Stimulated activated CD4-positive, alpha-beta T cell treated with anti-CD3 and anti-CD28 coated beads, TNF-alpha, amount 100 ng/mL, for 1 hour (primary cell): ENCODE data around the gene ROBO1.

Experiments
- DNase-seq, 3 donors: peaks; one replicate each; pipeline ENCODE4 v3.0.0-alpha.2; 2020; ENCODE audit warnings: low read depth in 3 of 3, low spot score in 1 of 3

The ROBO1 gene

GRCh38 chr3:79019924-79020173, 747.9 kb downstream of the ROBO1 start:
- DNase-seq, result no peak

GRCh38 chr3:79019137-79019923, 748.5 kb downstream of the ROBO1 start:
- DNase-seq, result no peak

- no peak for DNase-seq
Observed at GRCh38 chr3:79018671-79019136, 749.1 kb downstream of the ROBO1 start.

DNA sequence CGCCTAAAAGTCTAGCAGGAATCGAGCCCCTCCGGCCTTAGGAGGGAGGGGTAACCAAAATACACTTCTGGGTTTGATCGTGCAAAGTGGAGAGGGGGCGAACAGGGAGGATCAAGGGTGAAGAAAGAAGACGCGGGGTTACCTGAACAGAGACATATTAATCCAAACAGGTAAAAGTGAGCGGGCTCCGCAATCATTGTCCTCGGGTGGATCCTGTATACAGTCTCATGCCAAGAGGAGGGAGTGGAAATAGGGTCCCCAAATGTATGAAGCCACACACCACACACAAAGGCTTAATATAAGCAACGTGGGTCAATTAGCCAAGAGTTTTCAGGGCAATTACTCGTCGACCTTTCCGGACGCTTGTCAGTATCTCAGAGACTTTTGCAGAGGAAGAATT, 749.5 kb downstream of the ROBO1 start:
- no peak for DNase-seq

GRCh38 chr3:79016587-79017376, 751.0 kb downstream of the ROBO1 start:
- DNase-seq, result no peak

GRCh38 chr3:79015854-79016253, 751.9 kb downstream of the ROBO1 start:
- DNase-seq, result no peak

DNA sequence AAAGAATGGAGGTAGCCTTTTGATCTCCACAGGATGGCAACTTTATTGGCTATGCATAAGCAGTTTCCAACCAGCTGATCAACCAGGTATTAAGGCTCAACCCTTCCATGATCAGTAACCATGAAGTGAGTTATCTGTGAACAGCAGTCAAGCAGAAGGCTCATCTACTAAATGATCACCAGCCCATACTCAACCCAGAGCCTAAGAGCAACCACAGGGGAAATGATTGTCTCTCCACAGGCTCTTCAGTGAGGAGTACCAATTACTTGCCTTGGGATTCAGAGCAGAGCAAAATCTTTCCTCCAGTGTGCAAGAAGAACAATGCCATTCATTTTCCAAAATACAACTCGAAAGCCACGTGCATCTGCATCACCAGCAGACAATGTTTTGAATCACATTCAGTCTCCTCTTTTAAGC, 754.8 kb downstream of the ROBO1 start:
- no peak for DNase-seq

DNA sequence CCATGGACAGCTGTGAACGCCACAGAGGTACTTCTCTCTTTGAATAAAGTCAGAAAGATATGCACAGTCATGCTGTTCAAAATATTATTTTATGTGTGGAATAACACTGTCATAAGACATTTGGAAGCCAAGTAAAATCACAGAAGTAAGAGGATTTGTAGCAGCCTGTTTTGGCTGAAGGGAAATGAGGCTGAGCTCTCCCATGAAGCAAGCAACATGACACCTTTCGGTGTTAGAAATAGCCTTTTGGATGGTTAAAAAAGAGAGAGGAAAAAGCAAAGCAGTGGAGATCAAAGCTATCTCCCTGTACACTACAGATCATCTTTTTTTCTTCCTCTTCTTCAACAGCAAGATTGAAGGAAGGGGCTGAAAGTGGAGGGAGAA, 755.3 kb downstream of the ROBO1 start:
- DNase-seq, result no peak

DNA sequence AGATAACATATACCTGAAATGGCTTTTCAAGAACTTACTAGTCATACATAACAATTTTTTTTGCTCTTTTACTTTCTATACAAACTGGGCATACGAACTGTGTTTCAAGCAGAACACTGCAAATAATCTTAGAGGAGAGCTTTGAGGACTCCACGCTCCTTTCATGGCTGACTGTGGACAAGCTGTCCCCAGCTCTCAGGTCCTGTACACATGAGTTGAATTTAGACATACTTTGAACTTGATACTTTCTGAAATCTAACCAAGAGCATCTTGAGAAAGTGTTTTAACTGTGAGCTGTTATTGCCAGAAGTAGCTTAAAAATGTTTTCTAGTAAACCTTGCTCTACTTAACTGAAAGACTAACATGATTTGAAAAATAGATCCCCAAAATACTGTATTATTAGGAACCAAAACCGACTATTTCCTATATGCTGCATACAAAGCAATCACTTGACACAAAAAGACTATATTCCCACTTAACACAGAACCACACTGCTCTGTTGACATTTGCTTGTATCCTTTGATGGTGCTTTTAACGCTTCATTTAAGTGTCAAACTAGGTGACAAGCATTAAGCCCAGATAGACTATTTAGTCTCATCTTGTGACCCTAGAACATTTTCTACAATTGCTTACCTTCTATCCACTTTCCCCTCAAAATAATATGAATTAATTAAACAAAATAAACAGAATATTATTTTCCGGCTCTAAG, 755.8 kb downstream of the ROBO1 start:
- no peak for DNase-seq

- DNase-seq, result no peak
Observed at GRCh38 chr3:79009861-79010260, 757.9 kb downstream of the ROBO1 start.

- DNase-seq, result no peak
Observed at GRCh38 chr3:79006077-79006476, 761.7 kb downstream of the ROBO1 start.

- DNase-seq, result no peak
Observed at GRCh38 chr3:79005084-79005483, 762.7 kb downstream of the ROBO1 start.

DNA sequence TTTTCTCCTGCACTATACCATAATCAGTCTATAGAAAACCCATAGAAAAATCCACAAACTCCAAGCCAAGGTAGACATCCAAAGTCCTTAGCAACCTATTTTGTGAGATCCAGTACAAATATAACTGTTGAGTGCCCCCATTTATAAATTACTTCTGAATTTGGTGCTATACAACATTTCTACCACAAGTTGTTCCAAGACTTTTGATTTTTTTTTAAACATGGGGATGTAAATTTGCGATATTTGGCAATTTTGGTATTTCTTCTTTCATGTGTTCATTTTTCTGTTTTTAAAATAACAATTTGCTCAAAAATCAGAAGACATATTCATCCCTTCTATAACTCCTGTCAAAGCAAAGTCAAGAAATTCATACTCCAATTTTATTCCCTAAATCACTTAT, 763.8 kb downstream of the ROBO1 start:
- no peak for DNase-seq

GRCh38 chr3:79002465-79003372, 765.1 kb downstream of the ROBO1 start:
- no peak for DNase-seq

DNA sequence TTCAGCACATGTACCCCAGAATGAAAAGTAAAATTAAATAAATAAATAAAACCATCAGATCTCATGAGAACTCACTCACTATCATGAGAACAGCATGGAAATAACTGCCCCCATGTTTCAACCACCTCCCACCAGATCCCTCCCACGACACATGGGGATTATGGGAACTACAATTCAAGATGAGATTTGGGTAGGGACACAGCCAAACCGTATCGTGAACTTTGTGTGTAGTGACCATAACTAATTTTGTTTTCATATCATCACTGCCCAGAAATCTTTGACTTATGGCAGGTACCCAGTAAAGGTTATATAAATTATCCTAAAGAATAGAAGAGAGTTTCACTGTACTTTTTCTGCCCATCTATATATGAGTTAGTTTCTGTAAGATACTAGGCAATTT, 766.5 kb downstream of the ROBO1 start:
- DNase-seq, result no peak

- DNase-seq, result no peak
Observed at GRCh38 chr3:78999139-78999538, 768.7 kb downstream of the ROBO1 start.

DNA sequence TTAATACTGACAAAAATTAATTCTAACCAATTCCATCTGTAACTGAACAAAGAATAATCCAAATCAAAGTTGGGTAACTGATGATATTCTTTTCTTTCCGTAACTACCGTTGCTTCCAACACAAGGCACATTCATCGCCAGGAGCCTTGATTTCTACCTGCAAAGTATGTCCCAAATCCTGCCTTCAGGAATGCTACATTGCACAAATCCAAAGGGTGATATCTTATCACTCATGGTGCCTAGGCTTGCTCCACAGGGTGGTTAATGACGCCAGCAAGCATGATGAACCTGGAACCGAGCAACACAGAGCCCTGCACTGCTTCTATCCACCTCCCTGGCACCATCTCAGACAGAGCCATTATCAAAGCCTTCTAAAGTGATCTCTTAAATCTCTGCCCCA, 772.7 kb downstream of the ROBO1 start:
- no peak for DNase-seq

DNA sequence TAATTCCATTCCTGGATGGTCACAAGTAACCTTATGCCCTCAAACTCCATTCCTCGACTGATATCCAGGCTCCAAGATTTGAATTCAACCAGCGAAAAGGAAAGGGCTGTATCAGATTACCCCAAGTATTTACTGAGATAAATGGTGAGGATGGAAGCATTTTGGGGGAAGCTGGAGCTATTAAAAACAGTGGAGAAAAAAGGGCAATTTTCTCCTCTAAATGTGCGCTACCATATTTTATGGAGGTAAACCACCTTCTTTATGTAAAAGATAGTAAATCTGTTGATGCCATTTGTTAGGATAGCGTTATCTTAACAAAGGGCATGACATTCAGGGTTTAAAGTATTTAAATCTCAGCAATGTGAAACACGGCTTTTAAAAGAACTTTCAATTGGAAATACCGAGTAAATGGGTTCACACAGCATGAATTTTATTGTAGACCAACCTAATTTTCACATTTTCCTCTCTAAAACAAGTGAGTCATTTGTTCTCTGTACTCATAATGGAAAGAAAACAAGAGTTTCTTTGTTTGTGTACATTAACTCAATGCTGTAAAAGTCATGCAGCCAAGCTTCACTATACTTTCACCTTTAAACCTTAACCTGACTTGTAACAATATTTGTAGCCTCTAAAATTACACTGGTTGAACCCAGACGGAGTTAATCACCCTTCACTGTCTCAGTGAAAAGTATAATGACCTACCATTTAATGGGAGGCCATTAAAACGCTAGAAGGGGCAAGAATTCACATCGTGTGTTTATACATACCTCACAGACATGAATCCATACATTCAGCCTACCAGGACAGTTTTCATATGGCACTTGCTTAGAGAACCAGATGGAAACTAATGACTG, 773.4 kb downstream of the ROBO1 start:
- DNase-seq, result no peak

GRCh38 chr3:78993375-78993774, 774.4 kb downstream of the ROBO1 start:
- no peak for DNase-seq

- no peak for DNase-seq
Observed at GRCh38 chr3:78992830-78993229, 775.0 kb downstream of the ROBO1 start.
